Uterus (tissue), 4 donors: ENCODE data around the gene TGFBR1. TPM values are rescaled to one million over a fixed set of nuclear protein-coding genes. Genes with fewer than 3 reads are reported as not detected.

Source experiments
- DNase-seq, 2 donors: peaks; one replicate each; pipeline ENCODE4 v3.0.0-alpha.2; 2019 to 2020
- H3K27ac ChIP-seq, 2 donors: fragments of 200-600 bp; sonication (generic); 1 replicate in 1 of 2; 2 replicates in 1 of 2; pipeline ENCODE4 v1.5.1; 2016 to 2018
- H3K27me3 ChIP-seq, 2 donors: fragments of 200-600 bp; sonication (generic); one replicate each; pipeline ENCODE4 v1.5.1; 2018 to 2019; ENCODE audit warnings: control low read depth in 1 of 2
- H3K36me3 ChIP-seq, 2 donors: fragments of 200-600 bp; sonication (generic); one replicate each; pipeline ENCODE4 v1.5.1; 2019; ENCODE audit warnings: control low read depth in 1 of 2
- H3K4me1 ChIP-seq, 2 donors: fragments of 200-600 bp; sonication (generic); one replicate each; pipeline ENCODE4 v1.5.1; 2018 to 2019; ENCODE audit warnings: control low read depth in 1 of 2
- H3K4me3 ChIP-seq, 2 donors: fragments of 200-600 bp; sonication (generic); 1 replicate in 1 of 2; 2 replicates in 1 of 2; pipeline ENCODE4 v1.5.1; 2018 to 2019; ENCODE audit warnings: mild to moderate bottlenecking in 1 of 2
- H3K9me3 ChIP-seq, 2 donors: fragments of 200-600 bp; sonication (generic); one replicate each; pipeline ENCODE4 v1.5.1; 2019; ENCODE audit warnings: control low read depth in 1 of 2
- CTCF ChIP-seq, 4 experiments: fragments of 200-600 bp in 2 of 4; fragments of 450-650 bp in 2 of 4; sonication (generic) in 2 of 4; IDR thresholded peaks; one replicate each; pipeline ENCODE4 v1.5.1; 2016 to 2019; ENCODE audit warnings: antibody characterized with exemption in 4 of 4, mild to moderate bottlenecking in 2 of 4, moderate library complexity in 1 of 4
- POLR2A ChIP-seq, 2 donors: fragments of 450-650 bp; IDR thresholded peaks; one replicate each; pipeline ENCODE4 v1.6.1; 2016; ENCODE audit warnings: antibody characterized with exemption in 2 of 2, mild to moderate bottlenecking in 1 of 2, moderate library complexity in 1 of 2
- intact Hi-C: fragments of 100-400 bp; cut with DNase I; formaldehyde crosslinking; loops from one replicate; pipeline ENCODE4 v1.15.1; 2023; ENCODE audit warnings: low total_unique reads
- total RNA-seq, 4 donors: library from RNA; depleted of rRNA in 3 of 4; stranded (reverse); fragments of >200 nt in 3 of 4; gene quantifications; one replicate each; pipeline versions ENCODE4 v1.1.0 to v1.2.4, GENCODE V29; 2014 to 2023
- donor health status: DM: yes; HTN: yes; CAD: no.

TGFBR1 gene
- total RNA-seq, 4 donors from 2014 or later, result 27.1 to 101 (median 41.3) TPM

GRCh38 chr9:99112750-99113413 lies 8.0 kb downstream of the TGFBR1 start:
- Histone ChIP-seq H3K27me3 (no peaks in the 10 kb centered on the region), H3K4me1 (peaks cover 10 to 17% of the 10 kb centered on the region in 2 donors), H3K4me3 (no peak overlapping the region), H3K27ac (peak overlapping the region; percentile 17 to 47), H3K9me3 (no peaks in the 10 kb centered on the region), H3K36me3 (no peaks in the 10 kb centered on the region)
- no peak for DNase-seq
- intact Hi-C loops, result no loop called here
- TF ChIP-seq CTCF (IDR thresholded peaks at IDR 0.05) (no peak), POLR2A (IDR thresholded peaks at IDR 0.05) (no peak)

GRCh38 chr9:99113414-99114048 lies 8.6 kb downstream of the TGFBR1 start:
- H3K27ac ChIP-seq, result peak overlapping the region; percentile 17 to 47
- no peaks in the 10 kb centered on the region for H3K27me3 ChIP-seq
- TF ChIP-seq CTCF (IDR thresholded peaks at IDR 0.05), result no peak
- no peak for TF ChIP-seq POLR2A (IDR thresholded peaks at IDR 0.05)
- no peak overlapping the region for H3K4me3 ChIP-seq
- no peaks in the 10 kb centered on the region for H3K9me3 ChIP-seq
- no peak for DNase-seq
- H3K36me3 ChIP-seq, result no peaks in the 10 kb centered on the region
- peaks cover 10 to 17% of the 10 kb centered on the region in 2 donors for H3K4me1 ChIP-seq
- intact Hi-C loops, result no loop called here

- Histone ChIP-seq H3K27me3 (no peaks in the 10 kb centered on the region), H3K9me3 (no peaks in the 10 kb centered on the region), H3K36me3 (no peaks in the 10 kb centered on the region), H3K27ac (peak overlapping the region; percentile 14 to 47), H3K4me1 (peaks cover 10 to 17% of the 10 kb centered on the region in 2 donors), H3K4me3 (no peak overlapping the region)
- intact Hi-C loops, result no loop called here
- DNase-seq, result no peak
- no peak for TF ChIP-seq POLR2A (IDR thresholded peaks at IDR 0.05)
These were observed 9.1 kb downstream of the TGFBR1 start for GRCh38 chr9:99114049-99114440.

GRCh38 chr9:99114846-99115500 lies 10.1 kb downstream of the TGFBR1 start:
- intact Hi-C loops, result no loop called here
- Histone ChIP-seq H3K36me3 (no peaks in the 10 kb centered on the region), H3K27me3 (no peaks in the 10 kb centered on the region), H3K27ac (peak overlapping the region in 1 of 2 donors; percentile 24), H3K4me3 (no peak overlapping the region), H3K9me3 (no peaks in the 10 kb centered on the region), H3K4me1 (peaks cover 10 to 17% of the 10 kb centered on the region in 2 donors)
- no peak for TF ChIP-seq CTCF (IDR thresholded peaks at IDR 0.05)
- no peak for TF ChIP-seq POLR2A (IDR thresholded peaks at IDR 0.05)
- no peak for DNase-seq

GRCh38 chr9:99116003-99116411 lies 11.1 kb downstream of the TGFBR1 start:
- DNase-seq, result no peak
- TF ChIP-seq POLR2A (IDR thresholded peaks at IDR 0.05) (no peak), CTCF (IDR thresholded peaks at IDR 0.05) (no peak)
- no peaks in the 10 kb centered on the region for H3K27me3 ChIP-seq

More at GRCh38 chr9:99116003-99116411, 11.1 kb downstream of the TGFBR1 start:
- intact Hi-C loops, result no loop called here
- Histone ChIP-seq H3K4me3 (no peak overlapping the region), H3K27ac (no peak overlapping the region), H3K9me3 (no peaks in the 10 kb centered on the region), H3K36me3 (no peaks in the 10 kb centered on the region), H3K4me1 (peaks cover 10 to 17% of the 10 kb centered on the region in 2 donors)
